GM18520 (cell line): ENCODE measurements around the gene RBM4.
"Not testable (repeated sequence)": the region's sequence is repeated elsewhere in the genome, so short reads cannot be mapped to it uniquely, and the experiment has no call there.

Experiments
- ATAC-seq: cut with Tn5 transposase; IDR thresholded peaks from one replicate; pipeline ENCODE4 v1.9.1; 2021; ENCODE audit not compliant: unreplicated experiment

The RBM4 gene

GRCh38 chr11:66616379-66617154 is 21.9 kb upstream of the RBM4 start, which contains the start of gene RBM14:
Gene RBM14, plus strand, starts transcription at chr11:66616630. Its CDS starts 91 bp downstream, at chr11:66616721.
- ATAC-seq: peak; percentile 94

DNA sequence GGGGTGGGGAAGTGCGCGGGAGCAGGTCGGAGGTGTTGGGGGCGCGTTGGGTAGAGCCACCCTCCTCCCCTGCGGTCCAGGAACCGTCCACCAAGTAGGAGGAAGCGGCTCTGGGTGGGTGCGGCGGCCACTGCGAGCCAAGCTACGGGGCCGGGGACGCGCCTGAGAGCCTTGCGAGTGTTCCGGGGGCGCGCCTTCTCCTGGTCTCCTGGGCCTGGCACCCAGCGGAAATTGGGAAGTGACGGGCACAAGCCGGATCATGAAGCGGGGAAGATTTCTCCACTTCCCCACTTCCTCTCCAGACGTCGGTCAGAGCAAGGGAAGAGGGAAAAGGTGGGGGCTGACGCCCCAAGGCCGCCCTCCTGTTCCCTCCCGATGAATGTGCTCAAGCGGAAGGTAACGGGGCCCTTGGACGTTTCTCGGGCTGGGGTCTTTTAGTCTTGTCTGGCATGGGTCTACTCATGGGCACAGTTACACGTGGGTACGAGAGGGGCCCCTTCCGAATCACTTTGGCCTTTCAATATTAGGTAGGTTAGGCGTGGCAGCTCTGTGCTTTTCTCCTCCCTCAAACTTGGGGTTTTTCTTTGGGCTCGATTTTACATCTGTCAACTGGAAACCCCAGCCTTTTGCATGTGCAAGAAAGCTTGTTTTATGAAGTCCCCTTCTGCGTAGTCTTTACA is 21.2 kb upstream of the RBM4 start:
- no peak for ATAC-seq

GRCh38 chr11:66619080-66619554 is 19.4 kb upstream of the RBM4 start:
- ATAC-seq: no peak

- ATAC-seq: no peak
Observed at GRCh38 chr11:66624450-66624849, 14.1 kb upstream of the RBM4 start.

DNA sequence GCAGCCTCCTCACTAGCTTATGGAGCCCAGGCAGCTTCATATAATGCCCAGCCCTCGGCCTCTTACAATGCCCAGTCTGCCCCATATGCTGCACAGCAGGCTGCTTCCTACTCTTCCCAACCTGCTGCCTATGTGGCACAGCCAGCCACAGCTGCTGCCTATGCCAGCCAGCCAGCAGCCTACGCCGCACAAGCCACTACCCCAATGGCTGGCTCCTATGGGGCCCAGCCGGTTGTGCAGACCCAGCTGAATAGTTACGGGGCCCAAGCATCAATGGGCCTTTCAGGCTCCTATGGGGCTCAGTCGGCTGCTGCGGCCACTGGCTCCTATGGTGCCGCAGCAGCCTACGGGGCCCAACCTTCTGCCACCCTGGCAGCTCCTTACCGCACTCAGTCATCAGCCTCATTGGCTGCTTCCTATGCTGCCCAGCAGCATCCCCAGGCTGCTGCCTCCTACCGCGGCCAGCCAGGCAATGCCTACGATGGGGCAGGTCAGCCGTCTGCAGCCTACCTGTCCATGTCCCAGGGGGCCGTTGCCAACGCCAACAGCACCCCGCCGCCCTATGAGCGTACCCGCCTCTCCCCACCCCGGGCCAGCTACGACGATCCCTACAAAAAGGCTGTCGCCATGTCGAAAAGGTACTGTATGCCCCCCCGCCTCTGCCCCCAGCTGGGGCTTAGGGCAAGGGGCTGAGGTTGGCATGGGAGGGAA is 13.3 kb upstream of the RBM4 start:
- no peak for ATAC-seq

GRCh38 chr11:66625752-66626149 is 12.8 kb upstream of the RBM4 start:
- no peak for ATAC-seq

GRCh38 chr11:66626382-66626781 is 12.1 kb upstream of the RBM4 start:
- no peak for ATAC-seq

- no peak for ATAC-seq
Observed at GRCh38 chr11:66626926-66627325, 11.6 kb upstream of the RBM4 start.

DNA sequence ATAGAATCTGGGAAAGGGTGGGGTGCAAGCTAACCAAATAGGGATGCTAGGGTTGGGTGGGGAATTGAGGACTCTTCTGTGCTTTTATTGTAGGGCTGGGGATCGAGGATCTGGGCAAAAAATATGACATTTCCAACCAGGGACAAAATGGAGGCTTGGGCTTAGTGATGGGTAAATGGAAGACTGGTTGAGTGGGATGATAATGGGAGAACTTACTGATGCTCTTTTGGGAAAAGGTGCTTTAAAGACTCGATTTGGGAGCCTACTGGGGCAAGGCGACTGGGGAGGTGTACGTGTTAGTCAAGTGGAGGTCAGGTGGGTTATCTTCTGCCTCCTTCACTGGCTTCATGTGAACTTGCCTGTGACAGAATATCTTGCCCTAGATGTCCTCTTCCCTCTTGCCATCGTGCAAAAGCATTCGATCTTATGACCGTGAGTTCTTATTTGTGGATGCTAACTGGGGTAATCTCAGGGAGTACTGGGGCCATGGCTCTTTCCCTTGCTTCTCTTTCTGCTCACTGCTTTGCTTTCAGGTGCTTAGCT is 10.4 kb upstream of the RBM4 start:
- ATAC-seq: no peak

DNA sequence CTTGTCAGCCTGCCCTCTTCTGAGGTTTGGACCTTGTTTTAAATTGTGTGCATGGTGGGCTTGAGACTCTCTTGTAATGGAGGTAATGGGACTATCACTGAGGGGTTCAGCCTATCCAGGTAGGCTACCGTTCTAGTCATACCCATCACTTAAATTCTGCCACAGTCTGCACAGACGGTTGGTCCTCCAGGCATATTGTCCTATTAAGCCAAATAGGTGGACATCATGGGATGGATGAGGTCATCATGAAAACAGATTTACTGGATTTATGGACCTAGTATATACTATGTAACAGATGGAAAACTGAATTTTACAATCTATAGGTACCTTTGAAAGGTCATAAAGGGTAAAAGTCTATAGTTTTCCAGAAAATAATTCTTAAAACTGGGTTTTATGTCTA is 9.1 kb upstream of the RBM4 start:
- no peak for ATAC-seq

DNA sequence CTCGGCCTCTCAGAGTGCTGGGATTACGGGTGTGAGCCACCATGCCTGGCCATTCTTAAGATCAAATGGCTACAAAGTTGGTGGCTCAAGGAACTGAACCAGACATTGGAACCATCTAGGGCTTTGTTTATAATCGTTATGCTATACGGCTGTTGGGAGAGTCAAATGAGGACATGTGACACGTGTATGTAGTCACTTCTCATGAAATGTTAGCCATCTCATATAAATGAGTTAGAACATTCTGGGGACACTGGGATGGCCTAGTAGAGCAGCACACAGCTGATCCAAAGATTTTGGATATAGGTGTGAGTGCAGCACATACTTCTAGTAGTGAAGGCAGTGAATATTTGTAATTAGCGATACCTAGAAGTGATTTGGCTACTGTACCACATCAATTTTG is 6.6 kb upstream of the RBM4 start:
- no peak for ATAC-seq

GRCh38 chr11:66632952-66633351 is 5.6 kb upstream of the RBM4 start:
- ATAC-seq: no peak

- no peak for ATAC-seq
Observed at GRCh38 chr11:66636411-66636810, 2.1 kb upstream of the RBM4 start.

GRCh38 chr11:66637557-66638176 is 836 bp upstream of the RBM4 start:
- ATAC-seq: no peak

- ATAC-seq: no peak
Observed at GRCh38 chr11:66639066-66639813, 737 bp downstream of the RBM4 start.

DNA sequence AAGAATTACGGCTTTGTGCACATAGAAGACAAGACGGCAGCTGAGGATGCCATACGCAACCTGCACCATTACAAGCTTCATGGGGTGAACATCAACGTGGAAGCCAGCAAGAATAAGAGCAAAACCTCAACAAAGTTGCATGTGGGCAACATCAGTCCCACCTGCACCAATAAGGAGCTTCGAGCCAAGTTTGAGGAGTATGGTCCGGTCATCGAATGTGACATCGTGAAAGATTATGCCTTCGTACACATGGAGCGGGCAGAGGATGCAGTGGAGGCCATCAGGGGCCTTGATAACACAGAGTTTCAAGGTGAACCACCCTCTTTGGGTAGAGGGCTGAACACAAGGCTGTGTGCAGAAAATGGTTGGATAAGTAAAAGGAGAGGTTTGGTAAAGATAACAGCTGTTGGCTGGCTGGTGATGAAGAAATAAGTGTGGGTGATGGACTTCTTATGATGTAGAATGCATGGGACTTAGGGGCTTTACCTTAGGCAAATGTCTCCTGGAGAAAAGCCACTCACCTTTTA is 1.4 kb downstream of the RBM4 start:
- ATAC-seq: not testable (repeated sequence)

DNA sequence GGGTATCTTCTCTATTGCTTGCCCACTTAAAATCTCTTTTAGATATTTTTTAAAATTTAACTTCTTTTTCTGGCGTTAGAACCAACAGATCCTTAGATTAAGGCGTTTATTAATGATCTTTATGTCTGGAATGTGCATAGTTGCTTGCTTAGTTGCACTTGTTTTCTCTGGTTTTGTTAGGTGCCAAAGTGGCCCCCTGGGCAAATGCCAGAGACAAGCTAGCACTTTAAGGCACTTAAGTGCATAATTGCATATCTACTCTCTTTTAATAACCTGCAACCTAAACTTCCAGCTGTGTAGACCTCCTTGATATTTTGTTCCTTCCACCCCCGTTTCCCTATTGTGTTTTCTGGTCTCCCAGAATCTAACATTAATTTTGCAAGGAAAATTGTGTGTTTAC is 3.3 kb downstream of the RBM4 start:
- ATAC-seq: no peak

GRCh38 chr11:66643745-66644437 is 5.4 kb downstream of the RBM4 start:
- ATAC-seq: no peak

- ATAC-seq: no peak
Observed at GRCh38 chr11:66646828-66647227, 8.3 kb downstream of the RBM4 start.
